Airway epithelial cell (primary cell): Measurements from ENCODE around the gene STRN. TPM values are rescaled to one million over a fixed set of nuclear protein-coding genes. Genes with fewer than 3 reads are reported as not detected.

Source experiments
- total RNA-seq: library from RNA; depleted of rRNA; stranded (reverse); fragments of >200 nt; gene quantifications from 2 replicates; pipeline ENCODE4 v1.2.3, GENCODE V29; 2015

Gene STRN
- 10.8 and 14.5 TPM in 2 replicates for total RNA-seq

GRCh38 chr2:36966370-36967235, at the start of gene STRN:
Gene STRN (minus strand): TSS chr2:36966536. CDS start chr2:36966463, 73 bp downstream.

Other genes starting within 250 kb of the STRN start
- gene HEATR5B, start 117.8 kb upstream of the STRN start, total RNA-seq, result 8.1 and 10.8 TPM in 2 replicates
- 2.4 and 4.2 TPM in 2 replicates for gene GPATCH11, start 118.0 kb upstream of the STRN start, total RNA-seq
- gene EIF2AK2, start 190.4 kb upstream of the STRN start, total RNA-seq, result 9.2 and 13.1 TPM in 2 replicates
- not detected in 2 replicates for gene SULT6B1, start 222.1 kb upstream of the STRN start, total RNA-seq
- gene CEBPZOS, start 230.0 kb upstream of the STRN start, total RNA-seq, result 18.4 and 23.3 TPM in 2 replicates